ENCODE measurements around the gene MINAR1.

Gene MINAR1

GRCh38 chr15:79433276-79433990 is 1.3 kb downstream of the MINAR1 start:
- DNase-seq = no peak

DNA sequence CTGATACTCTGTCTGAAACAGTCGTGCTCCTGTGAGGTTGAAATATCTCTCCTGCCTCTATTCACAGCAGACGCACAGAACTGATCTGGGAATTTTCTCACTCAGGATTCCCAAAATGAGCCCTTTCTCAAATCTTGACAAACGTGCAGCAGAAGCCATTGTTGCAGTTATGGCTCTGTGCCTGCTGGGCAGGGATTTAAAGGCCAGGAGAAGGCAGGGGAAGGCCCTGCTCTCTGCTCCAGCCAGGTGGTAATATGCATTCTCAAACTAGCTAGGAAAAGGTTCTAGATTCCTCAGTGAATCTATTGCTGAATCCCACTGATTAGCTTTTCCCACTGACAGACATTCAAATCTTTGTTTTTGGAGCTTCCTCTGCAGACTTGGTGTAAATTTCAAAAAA is 2.2 kb downstream of the MINAR1 start:
- no peak for DNase-seq

GRCh38 chr15:79436037-79436780 is 4.1 kb downstream of the MINAR1 start:
- DNase-seq = no peak

- DNase-seq = no peak
These were observed 5.3 kb downstream of the MINAR1 start for GRCh38 chr15:79437275-79438000.

DNA sequence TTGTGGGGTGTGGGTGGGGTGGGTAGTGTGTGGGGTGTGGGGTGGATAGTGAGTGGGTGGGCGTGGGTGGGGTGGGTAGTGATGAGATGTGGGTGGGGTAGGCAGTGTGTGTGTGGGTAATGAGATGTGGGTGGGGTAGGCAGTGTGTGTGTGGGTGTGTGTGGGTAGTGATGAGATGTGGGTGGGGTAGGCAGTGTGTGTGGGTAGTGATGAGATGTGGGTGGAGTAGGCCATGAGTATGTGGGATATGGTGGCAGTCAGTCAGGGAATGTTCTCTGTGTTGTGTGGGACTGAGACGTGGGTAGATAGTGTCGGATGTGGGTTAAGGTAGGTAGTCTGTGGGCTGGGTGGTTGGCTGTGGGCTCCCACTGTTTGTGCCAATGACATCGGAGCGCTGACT is 7.1 kb downstream of the MINAR1 start:
- no peak for DNase-seq

- no peak for DNase-seq
These were observed 8.3 kb downstream of the MINAR1 start for GRCh38 chr15:79440355-79440908.

DNA sequence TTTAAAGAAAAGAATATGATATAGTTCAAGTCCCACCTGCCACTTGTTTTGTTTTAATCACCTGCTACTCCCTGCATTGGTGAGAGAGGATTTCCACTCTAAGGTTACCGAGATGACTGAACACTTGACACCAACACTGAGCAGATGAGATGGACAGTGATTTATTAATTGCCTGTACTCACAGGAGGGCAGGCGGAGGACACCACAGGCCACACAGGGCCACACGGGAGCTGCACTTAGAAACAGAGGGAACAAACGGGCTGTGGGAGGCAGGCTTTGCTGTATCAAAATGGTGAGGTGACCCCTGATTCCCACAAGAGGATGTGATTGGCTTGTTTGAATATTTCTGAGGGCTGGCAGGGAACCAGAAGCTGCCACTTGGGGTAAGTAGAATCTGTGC is 10.8 kb downstream of the MINAR1 start:
- no peak for DNase-seq

DNA sequence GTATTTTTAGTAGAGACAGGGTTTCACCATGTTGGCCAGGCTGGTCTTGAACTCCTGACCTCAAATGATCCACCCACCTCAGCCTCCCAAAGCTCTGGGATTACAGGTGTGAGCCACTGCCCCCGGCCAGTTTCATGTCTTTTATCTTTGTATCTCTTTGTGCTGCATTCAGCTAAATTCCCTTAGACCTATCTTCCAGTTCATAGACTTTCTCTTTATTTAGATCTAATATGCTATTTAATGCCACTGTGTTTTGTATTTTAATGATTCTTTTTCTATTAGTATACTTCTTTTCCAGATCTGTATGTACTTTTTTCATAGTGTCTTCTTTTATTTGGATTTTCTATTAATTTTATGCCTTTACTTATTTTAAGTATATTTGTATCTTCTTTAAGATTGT is 14.9 kb downstream of the MINAR1 start:
- DNase-seq = no peak

- no peak for DNase-seq
These were observed 18.5 kb downstream of the MINAR1 start for GRCh38 chr15:79450648-79451047.

- DNase-seq = no peak
These were observed 19.3 kb downstream of the MINAR1 start for GRCh38 chr15:79451361-79451999.

GRCh38 chr15:79452244-79453051 is 20.3 kb downstream of the MINAR1 start:
- no peak for DNase-seq

DNA sequence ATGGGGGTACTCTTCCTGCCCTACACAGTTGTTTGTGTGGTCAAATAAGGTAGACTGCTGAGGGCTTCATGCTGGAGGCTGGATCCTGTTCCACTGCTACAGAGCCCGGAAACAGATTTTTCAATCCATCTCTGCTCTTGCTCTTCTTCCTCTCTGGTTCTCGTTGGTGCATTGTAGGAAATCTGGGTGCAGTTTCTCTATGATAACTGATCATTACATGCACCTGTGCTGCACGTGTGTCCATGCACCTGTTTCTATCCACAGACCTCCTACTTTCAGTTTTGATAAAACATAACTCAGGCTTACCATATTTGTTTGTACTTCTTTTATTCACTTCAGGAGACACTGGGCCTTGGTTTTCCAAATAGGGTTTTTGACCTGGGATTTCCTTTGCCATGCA is 21.3 kb downstream of the MINAR1 start:
- no peak for DNase-seq

DNA sequence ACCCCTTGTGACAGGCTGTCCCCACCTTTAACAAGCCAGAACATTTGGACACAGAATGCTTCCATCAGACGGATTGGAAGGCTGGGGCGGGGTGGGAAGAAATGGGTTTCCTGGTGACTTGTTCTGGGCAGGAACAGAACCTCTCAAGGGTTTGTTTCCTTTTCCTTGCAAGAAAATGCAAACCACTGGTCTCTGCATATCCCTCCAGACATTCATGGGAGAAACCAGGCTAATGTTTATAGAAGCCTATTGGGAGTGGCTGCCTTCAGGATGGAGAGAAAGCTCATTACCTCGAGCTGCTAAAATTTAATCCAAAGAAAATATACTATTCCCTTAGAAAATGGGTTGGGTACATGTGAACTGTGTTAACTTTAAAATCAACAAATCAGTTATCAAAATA is 21.9 kb downstream of the MINAR1 start:
- DNase-seq = no peak

- no peak for DNase-seq
These were observed 23.2 kb downstream of the MINAR1 start for GRCh38 chr15:79455361-79455760.

- no peak for DNase-seq
These were observed 23.8 kb downstream of the MINAR1 start for GRCh38 chr15:79455943-79456342.

GRCh38 chr15:79458491-79458890 is 26.4 kb downstream of the MINAR1 start:
- DNase-seq = no peak

- DNase-seq = no peak
These were observed 27.5 kb downstream of the MINAR1 start for GRCh38 chr15:79459666-79460065.

GRCh38 chr15:79463043-79463780 is 31.1 kb downstream of the MINAR1 start:
- no peak for DNase-seq

DNA sequence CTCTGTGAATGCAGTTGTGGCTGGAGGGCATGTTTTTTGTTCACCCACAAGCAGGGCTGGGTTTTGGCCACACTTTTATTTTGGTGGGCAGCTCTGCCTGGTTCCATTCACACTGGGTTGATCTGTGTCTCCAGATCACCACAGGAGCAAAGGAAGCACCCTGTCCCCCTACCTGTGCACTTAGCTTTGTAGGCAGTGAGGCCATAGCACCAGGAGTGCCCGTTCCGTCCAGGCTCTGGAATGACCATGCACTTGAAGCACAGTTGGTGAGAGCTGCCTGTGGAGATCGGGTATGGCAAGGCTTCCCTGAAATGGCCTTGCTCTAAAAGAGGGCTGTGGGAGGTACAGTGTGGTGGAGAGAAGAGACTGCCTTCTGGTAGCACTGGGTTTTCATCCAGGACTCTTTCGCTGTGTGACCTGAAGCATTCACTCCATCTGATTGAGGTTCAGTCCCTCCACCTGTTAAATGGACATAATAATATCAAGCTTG is 31.7 kb downstream of the MINAR1 start:
- no peak for DNase-seq

DNA sequence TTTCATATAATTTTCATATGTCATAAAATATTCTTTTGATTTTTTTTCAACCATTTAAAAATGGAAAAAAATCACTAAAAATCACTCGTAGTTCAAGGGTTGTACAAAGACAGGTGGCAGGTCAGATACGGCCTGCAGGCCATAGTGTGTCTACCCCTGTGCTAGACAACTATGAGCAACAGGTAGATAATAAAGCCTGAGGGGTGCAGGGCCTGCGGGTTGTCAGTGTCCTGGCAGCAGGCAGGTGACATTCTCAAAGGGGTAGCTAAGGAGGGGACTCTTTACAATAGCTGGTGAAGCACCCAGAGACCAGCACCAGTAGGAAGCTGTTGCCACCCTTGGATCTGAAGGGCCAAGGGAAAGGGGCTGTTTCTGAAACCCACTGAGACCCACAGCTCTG is 34.4 kb downstream of the MINAR1 start:
- DNase-seq = no peak

GRCh38 chr15:79467865-79468586 is 35.9 kb downstream of the MINAR1 start:
- DNase-seq = no peak
